ENCODE measurements around the gene TWF2. TPM values are rescaled to one million over a fixed set of nuclear protein-coding genes. Genes with fewer than 3 reads are reported as not detected.

Gene TWF2
- total and polyA plus RNA-seq, 2 of the 4 experiments (the other 2 are of a cell fraction) = 111 to 145 TPM

- POLR2A ChIA-PET (ENCODE audit: unreplicated experiment) = no interaction called here
- no TSS peak for BruUV-seq (replicated peaks)
- no peak overlapping the region for H3K4ac ChIP-seq (ENCODE audit: low read depth, low read length)
- H2BK20ac ChIP-seq (ENCODE audit: low read depth, low read length) = no peak overlapping the region
- H3K4me2 ChIP-seq (ENCODE audit: low read depth, low read length) = no peak overlapping the region
- TF ChIP-seq POLR2A (IDR thresholded peaks at IDR 0.05; ENCODE audit: low read depth, low read length) (no peak), FOS (IDR thresholded peaks at IDR 0.05; ENCODE audit: low read depth, low read length) (no peak), USF2 (IDR thresholded peaks at IDR 0.05; ENCODE audit: low read depth, low read length) (no peak), ELK1 (IDR thresholded peaks at IDR 0.05; ENCODE audit: borderline replicate concordance, low read depth, low read length) (no peak), SMC3 (IDR thresholded peaks at IDR 0.05; ENCODE audit: low read depth, low read length) (no peak), MAFK (IDR thresholded peaks at IDR 0.05; ENCODE audit: low read depth, low read length) (no peak), RCOR1 (IDR thresholded peaks at IDR 0.05; ENCODE audit: insufficient replicate concordance, low read length) (no peak), MAZ (IDR thresholded peaks at IDR 0.05; ENCODE audit: borderline replicate concordance, low read depth, low read length) (no peak), CEBPB (IDR thresholded peaks at IDR 0.05; ENCODE audit: low read depth, low read length) (no peak), RAD21 (IDR thresholded peaks at IDR 0.05; ENCODE audit: low read length) (no peak), CTCF (conservative IDR thresholded peaks at IDR 0.05; ENCODE audit: low read depth, low read length) (no peak), MXI1 (IDR thresholded peaks at IDR 0.05; ENCODE audit: borderline replicate concordance, low read depth, low read length) (no peak), BHLHE40 (IDR thresholded peaks at IDR 0.05; ENCODE audit: low read depth, low read length) (no peak), CHD1 (IDR thresholded peaks at IDR 0.05; ENCODE audit: low read depth, low read length) (no peak)
- H2BK120ac ChIP-seq (ENCODE audit: low read depth, low read length) = no peak overlapping the region
- H4K20me1 ChIP-seq (ENCODE audit: insufficient read depth, low read length) = peaks cover 37% of the 10 kb centered on the region
- no peak overlapping the region for H3K23ac ChIP-seq (ENCODE audit: low read depth, low read length)
- no peak overlapping the region for H3K14ac ChIP-seq (replicated peaks; ENCODE audit: low read depth, low read length)
- H3K9me3 ChIP-seq (ENCODE audit: control insufficient read depth, insufficient read depth, low read length) = no peaks in the 10 kb centered on the region
- DNase-seq = no peak
- no peak overlapping the region for H4K8ac ChIP-seq (ENCODE audit: low read depth in 2 of 2, low read length in 2 of 2)
- dilution Hi-C loops (cut with HindIII; ENCODE audit: low sequenced_read_pairs, unreplicated experiment) = no loop called here
- no peak overlapping the region for H4K5ac ChIP-seq (ENCODE audit: low read depth, low read length)
- H3K9me1 ChIP-seq (ENCODE audit: insufficient read depth, low read length) = peaks cover 2% of the 10 kb centered on the region
- no peak overlapping the region for H2AFZ ChIP-seq (replicated peaks; ENCODE audit: low read length, poor library complexity)
- H3K27ac ChIP-seq (ENCODE audit: insufficient read depth, low read length) = no peak overlapping the region
- H4K91ac ChIP-seq (ENCODE audit: insufficient read depth, low read depth, low read length) = no peak overlapping the region
- no peak for ATAC-seq (ENCODE audit: low read depth)
- no peak overlapping the region for H2AK5ac ChIP-seq (ENCODE audit: low read depth, low read length)
- peaks cover 60% of the 10 kb centered on the region for H3K36me3 ChIP-seq (ENCODE audit: control insufficient read depth, insufficient read depth, low read length)
- no peak overlapping the region for H3K56ac ChIP-seq (ENCODE audit: extremely low read depth, insufficient read depth, low read length)
- H3K27me3 ChIP-seq (ENCODE audit: control insufficient read depth, insufficient read depth, low read length) = no peaks in the 10 kb centered on the region
- no peak overlapping the region for H2AK9ac ChIP-seq (replicated peaks; ENCODE audit: low read depth, low read length, poor library complexity)
- intact Hi-C loops (cut with micrococcal nuclease) = no loop called here
- H2BK15ac ChIP-seq (ENCODE audit: low read depth, low read length) = no peak overlapping the region
- no peak overlapping the region for H3K4me3 ChIP-seq (ENCODE audit: insufficient read depth, low read depth, low read length)
- WGBS, 2 experiments (ENCODE audit: extremely low coverage in 2 of 2, insufficient read length in 1 of 2) = 94% methylated on average over 5 of the region's 6 CpGs; no CpG with 5 or more reads in 1 of the 2 experiments
- no peak overlapping the region for H2BK5ac ChIP-seq (ENCODE audit: low read depth, low read length, poor library complexity, severe bottlenecking)
- H3K79me1 ChIP-seq (ENCODE audit: low read depth in 1 of 2, low read length in 2 of 2) = peaks cover 8 to 38% of the 10 kb centered on the region in 2 experiments
- CTCF ChIA-PET = interaction anchor here (0.6 to 0.7 kb wide), 2 partner anchors 11 to 109 kb away, joined by 3 to 4 read pairs; no protein-coding TSS in a partner anchor
- in situ Hi-C loops (cut with MboI; ENCODE audit: low sequenced_read_pairs) = loop anchor here (5.0 kb wide), 1 partner anchor 112 kb away; no protein-coding TSS in a partner anchor
- no peaks in the 10 kb centered on the region for H3K4me1 ChIP-seq (ENCODE audit: control insufficient read depth, insufficient read depth, low read length)
- no peak overlapping the region for H3K9ac ChIP-seq (ENCODE audit: low read depth, low read length)
- no peak overlapping the region for H3K18ac ChIP-seq (ENCODE audit: low read depth, low read length)
These were observed 8.5 kb downstream of the TWF2 start for GRCh38 chr3:52230461-52230860.
